ENCODE data around the gene MLXIPL. TPM values are rescaled to one million over a fixed set of nuclear protein-coding genes. Genes with fewer than 3 reads are reported as not detected.

MLXIPL gene
- polyA plus RNA-seq, 1 donor from 2014 or later: 1.8 TPM

GRCh38 chr7:73638911-73639310 lies 14.6 kb upstream of the MLXIPL start:
- Histone ChIP-seq H2AFZ (ENCODE audit: low read depth, low read length) (no peak overlapping the region), H3K79me2 (replicated peaks; ENCODE audit: insufficient read depth, low read length) (no peaks in the 10 kb centered on the region), H3K9me2 (ENCODE audit: insufficient read depth, low read length) (no peaks in the 10 kb centered on the region)

GRCh38 chr7:73635428-73636200 lies 11.3 kb upstream of the MLXIPL start:
- TF ChIP-seq REST (IDR thresholded peaks at IDR 0.05; ENCODE audit: borderline replicate concordance) (no peak), POLR2AphosphoS5 (IDR thresholded peaks at IDR 0.05) (no peak), SMC3 (conservative IDR thresholded peaks at IDR 0.05; ENCODE audit: poor library complexity) (no peak), MXI1 (conservative IDR thresholded peaks at IDR 0.05; ENCODE audit: poor library complexity, severe bottlenecking) (no peak), EZH2 (IDR thresholded peaks at IDR 0.05; ENCODE audit: borderline replicate concordance, insufficient read depth, low read length, poor library complexity, severe bottlenecking) (no peak), CTCF (IDR thresholded peaks at IDR 0.05; ENCODE audit: poor library complexity, severe bottlenecking) (no peak), TAF1 (IDR thresholded peaks at IDR 0.05; ENCODE audit: low read depth) (no peak), EP300 (conservative IDR thresholded peaks at IDR 0.05; ENCODE audit: poor library complexity, severe bottlenecking) (no peak), RAD21 (conservative IDR thresholded peaks at IDR 0.05) (no peak)
- H3K9me3 ChIP-seq (ENCODE audit: low read length): no peaks in the 10 kb centered on the region
- H2AFZ ChIP-seq (ENCODE audit: low read depth, low read length): no peak overlapping the region
- no peaks in the 10 kb centered on the region for H3K36me3 ChIP-seq (ENCODE audit: insufficient read depth, low read length)
- no peaks in the 10 kb centered on the region for H3K9me2 ChIP-seq (ENCODE audit: insufficient read depth, low read length)
- no peak overlapping the region for H3K9ac ChIP-seq (ENCODE audit: low read length)
- no peaks in the 10 kb centered on the region for H3F3A ChIP-seq (ENCODE audit: insufficient read depth, low read length, poor library complexity, severe bottlenecking)
- H3K27me3 ChIP-seq (ENCODE audit: insufficient read depth, low read depth, low read length): no peaks in the 10 kb centered on the region
- no peaks in the 10 kb centered on the region for H4K20me1 ChIP-seq (ENCODE audit: insufficient read depth)
- no peak overlapping the region for H3K27ac ChIP-seq (ENCODE audit: low read length)
- no peak overlapping the region for H3K4me2 ChIP-seq (ENCODE audit: low read length)
- H3K79me2 ChIP-seq (replicated peaks; ENCODE audit: insufficient read depth, low read length): no peaks in the 10 kb centered on the region
- H3K4me3 ChIP-seq (ENCODE audit: low read length): no peak overlapping the region

More at GRCh38 chr7:73638911-73639310, 14.6 kb upstream of the MLXIPL start:
- Histone ChIP-seq H3K4me3 (ENCODE audit: low read length) (no peak overlapping the region), H3K9me3 (ENCODE audit: low read length) (no peaks in the 10 kb centered on the region), H3K36me3 (ENCODE audit: insufficient read depth, low read length) (no peaks in the 10 kb centered on the region), H3K9ac (ENCODE audit: low read length) (no peak overlapping the region), H3K27me3 (ENCODE audit: insufficient read depth, low read depth, low read length) (no peaks in the 10 kb centered on the region), H4K20me1 (ENCODE audit: insufficient read depth) (no peaks in the 10 kb centered on the region), H3K4me2 (ENCODE audit: low read length) (no peak overlapping the region), H3K27ac (ENCODE audit: low read length) (no peak overlapping the region), H3F3A (ENCODE audit: insufficient read depth, low read length, poor library complexity, severe bottlenecking) (no peaks in the 10 kb centered on the region)
- TF ChIP-seq SMC3 (conservative IDR thresholded peaks at IDR 0.05; ENCODE audit: poor library complexity): no peak
- TF ChIP-seq POLR2AphosphoS5 (IDR thresholded peaks at IDR 0.05): no peak

All from neural cell (in vitro differentiated cells).